ENCODE data around the gene CALHM5.
A peak's percentile ranks its signal among the peaks of the same experiment; 100 is the strongest.

Gene CALHM5

DNA sequence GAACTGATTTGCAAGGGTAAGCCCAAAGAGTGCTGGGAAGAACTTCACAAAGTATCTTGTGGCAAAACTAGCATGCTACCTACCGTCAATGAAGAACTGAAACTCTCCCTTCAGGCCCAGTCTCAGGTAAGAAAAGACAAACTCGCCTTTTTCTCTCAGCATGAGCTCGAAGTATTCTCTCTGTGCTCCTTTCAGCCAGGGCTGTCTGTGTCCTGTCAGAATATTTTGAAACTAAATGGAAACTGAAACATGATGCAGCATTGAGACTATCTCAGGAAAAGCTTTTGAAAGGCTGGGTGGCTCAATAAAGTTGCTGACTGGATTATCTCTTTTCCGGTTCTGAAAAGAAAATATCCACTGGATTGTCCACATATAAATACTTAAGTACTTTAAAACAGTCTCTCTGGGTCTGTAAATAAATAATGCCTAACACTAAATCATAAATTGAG is 696 bp downstream of the CALHM5 start:
- DNase-seq, result no peak

DNA sequence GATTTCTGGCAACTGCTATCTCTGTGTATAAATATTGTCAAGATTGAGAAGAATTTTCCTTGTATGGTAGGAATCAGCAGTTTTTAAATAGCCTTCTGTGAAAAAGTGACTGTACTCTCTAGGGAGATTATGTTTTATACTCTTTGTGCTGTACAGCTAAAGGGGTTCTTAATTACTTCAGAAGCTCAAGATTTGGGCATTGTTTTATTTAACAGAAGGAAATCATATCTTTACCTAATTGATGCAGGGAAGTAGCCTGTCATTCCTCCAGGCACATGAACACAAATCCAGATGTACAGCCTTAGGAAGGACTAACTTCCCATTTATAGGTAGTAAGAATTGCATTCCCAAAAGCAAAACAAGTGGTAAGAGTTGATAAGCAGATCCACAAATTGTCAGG is 1.3 kb downstream of the CALHM5 start:
- DNase-seq, result no peak

DNA sequence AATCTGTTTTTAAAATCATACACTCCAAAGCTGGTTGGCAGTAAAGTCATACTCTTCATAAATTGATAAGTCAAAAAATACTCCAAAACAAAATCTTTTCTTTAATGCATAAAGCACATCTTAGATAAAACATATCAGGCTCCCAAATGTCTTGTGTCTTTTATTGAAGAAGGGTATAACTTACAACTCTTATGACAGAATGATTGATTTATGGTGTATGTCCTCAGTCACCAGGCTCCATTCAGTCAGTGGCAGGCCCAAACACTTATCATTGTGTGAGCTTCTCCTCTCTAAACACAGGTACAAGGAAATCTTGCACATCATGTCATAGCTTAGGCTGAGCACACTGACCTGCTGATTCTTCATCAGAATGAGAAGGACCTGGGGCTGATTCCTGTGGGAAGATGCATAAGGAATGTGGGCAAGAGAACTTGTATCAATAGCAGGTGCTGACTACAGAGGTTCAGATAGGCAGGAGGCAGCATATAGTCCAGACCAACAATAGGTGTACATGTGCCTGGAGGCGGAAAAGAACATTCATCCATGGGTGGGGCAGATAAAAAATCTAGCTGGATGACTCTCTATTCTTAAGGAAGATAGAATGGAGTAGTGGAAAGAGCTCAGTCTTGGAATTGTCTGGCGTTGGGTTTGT is 1.9 kb downstream of the CALHM5 start:
- DNase-seq, result no peak

DNA sequence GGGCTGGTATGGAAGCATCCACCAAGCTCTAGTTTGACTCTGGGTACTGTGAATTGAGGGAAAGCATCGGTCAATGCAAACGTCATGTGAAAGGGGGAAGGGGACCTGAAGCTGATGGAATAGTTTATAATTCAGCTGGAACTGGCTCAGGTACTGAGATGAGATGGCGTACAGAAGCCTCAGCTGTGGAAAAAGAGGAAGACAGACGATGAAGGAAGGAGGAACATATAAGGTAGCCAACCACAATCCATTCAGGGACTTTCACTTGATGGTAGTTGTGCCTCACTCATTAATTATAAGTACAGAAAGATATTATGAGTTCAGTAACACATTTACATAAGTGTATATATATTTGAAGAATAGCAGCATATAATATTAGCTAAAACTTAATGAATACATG is 2.7 kb downstream of the CALHM5 start:
- no peak for DNase-seq

DNA sequence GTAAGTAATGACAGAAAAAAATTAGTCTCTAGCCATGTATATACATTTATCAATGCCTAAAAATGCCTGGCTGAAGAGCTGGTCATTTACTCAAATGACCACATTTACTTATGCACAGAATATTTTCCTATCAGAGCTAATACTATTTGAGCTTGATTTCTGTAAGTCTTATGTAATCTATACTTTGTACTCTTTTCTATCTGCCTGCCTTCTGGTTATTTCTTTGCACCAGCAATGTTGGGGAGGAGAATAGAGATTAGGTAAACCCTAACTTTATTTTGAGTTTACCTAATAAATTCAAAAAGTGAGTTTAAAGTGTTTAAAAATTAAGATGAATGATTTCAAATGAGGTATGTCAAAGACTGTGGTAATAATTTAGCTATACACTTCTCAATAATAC is 3.7 kb downstream of the CALHM5 start:
- DNase-seq, result no peak

DNA sequence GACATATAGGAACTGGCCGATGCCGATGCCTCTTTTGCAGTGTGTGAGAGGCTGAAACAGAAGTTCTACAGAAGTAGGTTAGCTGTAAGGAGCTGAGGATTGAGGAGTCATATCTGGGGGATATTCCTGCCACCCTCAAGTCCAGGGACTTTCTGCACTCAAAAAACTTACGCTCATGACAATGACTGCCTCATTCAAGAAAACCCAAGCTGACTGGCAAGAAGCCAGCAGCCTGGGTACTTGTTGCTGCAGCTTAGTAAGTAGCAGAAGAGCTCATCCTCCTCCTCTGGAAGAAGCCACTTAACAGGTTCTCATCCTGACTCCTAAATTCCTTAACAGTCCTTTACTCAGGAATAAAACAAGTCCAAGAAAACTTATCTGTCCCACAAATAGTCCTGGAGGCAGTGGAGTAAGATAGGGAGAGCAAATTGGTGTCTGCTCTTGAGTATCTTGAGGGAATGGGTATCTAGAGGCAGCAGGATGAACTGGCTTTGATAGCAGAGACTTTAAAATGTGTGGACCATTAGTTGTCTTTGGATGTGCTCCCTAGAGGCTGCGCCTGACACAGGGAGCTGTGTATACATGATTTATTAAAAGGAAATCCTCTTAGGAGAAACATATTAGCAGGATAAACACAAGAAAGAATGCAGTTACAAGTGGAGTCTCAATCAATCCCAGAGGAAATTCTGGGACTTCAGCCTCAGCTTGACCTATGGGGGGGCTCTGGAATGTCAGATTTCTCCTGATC is 7.4 kb downstream of the CALHM5 start:
- DNase-seq, result peak; percentile 40

DNA sequence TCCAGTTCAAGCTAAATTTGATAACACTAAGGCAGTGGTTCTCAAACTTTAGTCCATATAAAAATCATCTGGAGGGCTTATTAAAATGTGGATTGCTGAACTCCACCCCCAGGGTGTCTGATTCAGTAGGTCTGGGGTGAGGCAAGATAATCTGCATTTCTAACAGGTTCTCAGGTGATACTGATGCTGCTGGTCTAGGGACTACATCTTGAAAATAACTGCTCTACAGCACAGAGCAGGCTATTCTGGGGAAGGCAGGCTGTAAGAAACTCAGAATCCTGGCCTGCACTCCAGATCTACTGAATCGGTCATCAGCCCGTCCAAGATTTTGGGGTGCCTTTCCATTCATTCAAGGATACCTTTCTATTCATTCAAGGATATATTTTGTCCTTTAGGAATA is 11.5 kb downstream of the CALHM5 start:
- DNase-seq, result no peak

DNA sequence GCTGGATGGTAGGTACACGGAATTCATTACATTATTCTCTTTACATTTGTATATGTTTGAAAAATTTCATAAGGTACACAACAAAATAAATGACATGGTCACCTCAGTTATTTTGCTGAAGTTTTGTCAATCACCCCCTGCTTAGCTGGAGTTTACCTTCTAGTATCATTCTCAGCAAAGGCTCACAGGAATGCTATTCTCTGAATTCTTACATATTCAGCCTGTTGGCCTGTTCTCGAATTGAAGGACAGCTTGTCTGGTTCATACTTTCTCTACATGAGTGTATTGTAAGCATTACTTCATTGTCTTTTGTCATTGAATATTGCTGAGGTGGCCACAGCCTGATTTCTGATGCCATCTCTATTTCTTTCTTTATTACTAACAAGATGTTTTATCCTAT is 12.8 kb downstream of the CALHM5 start:
- no peak for DNase-seq

DNA sequence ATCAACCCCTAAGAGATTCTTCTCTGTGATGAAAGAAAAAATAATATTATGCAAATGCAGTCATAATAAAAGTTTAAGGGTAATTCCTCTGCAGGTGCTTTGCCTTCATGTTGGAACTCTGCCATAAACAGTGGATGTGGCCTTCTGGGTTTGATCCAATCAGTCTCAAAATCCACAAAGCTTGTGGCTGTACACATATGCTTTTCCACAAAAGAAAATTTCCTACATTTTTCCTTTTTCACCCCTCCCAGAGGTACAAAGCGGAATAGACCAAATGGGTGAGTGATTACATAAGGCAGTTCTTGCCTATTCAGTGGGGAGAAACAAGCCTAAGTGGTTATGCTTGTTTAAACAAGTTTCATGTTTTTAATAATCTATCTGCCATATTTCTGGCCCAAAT is 16.7 kb downstream of the CALHM5 start:
- no peak for DNase-seq

DNA sequence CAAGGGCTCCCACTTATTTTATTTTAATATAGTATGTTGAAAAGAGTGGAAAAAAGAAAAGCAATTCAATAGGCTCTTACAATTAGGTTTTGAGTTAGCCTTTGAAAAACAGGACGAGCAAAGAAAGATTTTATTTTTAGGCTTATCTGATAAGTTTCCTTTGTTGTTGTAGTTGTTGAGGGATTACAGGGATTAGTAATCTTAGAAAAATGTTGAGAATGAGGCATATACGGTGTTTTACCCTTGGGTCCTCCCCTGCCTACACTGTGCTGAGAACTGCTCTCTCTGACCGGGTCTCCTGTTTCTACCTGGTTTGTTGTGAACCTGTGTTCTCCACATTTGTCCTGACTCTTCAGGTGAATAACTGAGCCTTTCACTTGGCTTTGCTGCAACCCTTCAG is 17.3 kb downstream of the CALHM5 start:
- DNase-seq, result no peak

DNA sequence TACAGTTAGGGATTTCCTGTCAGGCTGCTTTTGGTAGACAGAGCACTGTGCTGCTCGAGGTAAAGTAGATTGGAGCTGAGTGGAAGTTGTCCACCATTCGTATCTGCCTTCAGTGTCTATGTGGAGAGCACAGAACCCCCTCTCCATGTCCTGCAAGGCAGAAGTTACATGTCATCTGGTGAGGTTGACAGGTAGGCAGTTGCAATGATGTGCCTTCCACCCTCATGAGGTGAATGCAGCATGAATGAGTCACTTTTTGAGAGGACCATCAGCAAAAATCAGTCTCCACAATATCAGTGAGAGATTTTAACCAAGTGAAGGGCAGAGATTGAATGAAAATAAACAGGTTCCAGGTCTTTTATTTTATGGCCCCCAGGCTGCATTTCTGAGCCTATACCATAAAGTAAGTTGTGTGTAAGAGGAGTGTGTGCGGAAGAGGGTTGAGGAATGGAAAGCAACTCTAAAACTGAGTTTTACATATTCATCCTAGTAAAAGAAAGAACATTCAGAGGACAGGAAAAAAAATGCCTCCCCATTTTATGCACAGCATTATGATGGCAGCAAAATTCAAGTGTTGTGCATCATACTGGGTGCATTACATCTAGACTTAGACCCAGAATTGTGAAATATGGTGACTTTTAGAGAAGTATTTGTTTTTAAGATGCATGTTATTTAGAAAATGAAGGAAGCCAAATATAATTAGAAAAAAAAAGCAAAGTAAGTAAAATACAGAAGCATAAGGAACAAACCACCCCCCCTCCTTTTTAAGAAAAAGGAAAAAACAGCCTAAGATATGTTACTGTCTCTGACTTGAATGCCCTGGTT is 18.2 kb downstream of the CALHM5 start:
- no peak for DNase-seq

DNA sequence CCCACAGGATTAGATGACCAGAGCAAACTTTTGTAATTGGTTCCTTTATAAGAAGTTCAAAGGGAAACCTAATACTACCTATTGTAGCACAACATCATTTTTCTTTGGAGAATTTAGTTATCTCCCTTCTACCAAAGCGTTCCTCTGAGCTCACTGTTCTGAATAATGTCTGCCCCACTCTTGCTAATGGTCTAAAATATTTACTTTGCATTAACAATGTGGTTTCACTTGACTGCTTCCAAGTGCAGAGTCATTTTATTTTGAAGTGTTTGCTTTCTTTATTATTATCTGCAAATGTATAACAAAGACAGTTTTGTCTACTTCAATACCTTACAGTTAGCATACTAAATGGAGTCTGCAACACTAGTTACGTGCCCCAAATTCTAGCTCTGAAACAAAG is 19.0 kb downstream of the CALHM5 start:
- DNase-seq, result no peak

DNA sequence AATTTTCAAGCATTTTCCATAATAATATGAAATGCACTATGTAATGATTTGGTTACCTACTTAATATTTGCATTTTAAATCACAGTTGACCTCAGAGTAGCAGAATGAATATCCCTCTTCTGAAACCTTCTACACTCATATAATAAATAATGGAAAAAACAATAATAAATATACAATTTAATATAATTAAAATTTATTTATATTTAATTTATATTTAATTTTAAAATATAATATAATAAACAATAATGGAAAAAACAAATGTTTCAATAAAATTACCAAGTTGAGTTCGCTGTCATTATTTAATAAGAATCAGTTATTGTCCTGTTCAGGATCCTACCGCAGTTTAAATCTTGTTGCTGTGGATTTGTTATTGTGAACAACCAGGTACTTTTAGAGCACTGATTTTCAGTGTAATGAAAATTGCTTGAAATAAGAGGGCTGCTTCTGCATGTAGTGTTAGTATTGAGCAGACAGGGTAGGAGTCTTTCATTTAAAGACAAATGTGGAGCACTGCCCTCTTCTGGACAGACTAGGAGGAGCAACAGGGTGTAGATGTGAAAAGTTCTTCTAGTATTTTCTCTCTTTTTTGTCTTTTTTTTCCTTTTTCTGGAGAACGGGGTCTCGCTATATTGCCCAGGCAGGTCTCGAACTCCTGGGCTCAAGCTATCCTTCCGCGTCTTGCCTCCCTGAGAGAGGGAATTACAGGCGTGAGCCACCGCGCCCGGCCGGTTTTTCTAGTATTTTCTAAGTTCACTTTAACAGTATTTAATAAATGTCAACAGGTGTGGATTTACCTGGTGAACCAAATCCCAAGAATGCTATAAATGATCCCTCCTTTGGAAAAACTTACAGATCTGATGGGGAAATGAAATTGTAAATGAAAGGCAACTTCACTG is 20.5 kb downstream of the CALHM5 start:
- peak; percentile 74 for DNase-seq

DNA sequence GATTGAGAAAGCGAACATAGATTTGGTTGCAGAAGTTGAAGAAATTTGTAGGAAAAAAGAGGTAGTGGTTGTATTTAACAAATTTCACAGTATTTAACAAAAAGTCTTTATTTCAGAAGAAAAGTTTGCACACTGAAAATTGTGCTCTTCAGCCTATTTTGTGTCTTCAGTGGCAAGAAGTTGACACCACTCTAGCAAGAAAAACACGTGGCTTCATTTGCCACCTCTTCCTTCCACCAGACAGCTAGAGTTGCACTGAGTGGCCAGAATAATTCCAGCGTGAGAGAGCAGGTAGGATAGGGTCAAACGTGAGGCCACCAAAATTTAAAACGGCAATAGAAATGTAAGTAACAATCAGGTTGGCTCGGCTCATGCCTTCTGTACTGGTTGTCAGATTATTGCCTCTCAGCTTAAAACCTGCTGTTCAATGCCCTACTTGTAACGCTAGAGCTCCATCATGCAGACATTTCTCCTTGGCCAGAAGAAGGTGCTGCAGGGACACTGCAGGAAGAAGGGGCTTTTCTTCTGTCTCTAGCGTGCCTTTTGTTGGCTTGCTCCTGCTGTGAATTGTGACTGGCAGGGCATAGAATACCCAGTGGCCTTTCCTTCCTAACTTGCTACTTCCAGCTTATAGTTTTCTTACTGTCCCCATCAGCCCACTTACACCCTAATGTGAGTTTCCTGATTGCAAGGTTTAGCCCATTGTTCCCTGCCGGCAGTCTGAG is 22.0 kb downstream of the CALHM5 start:
- DNase-seq, result peak; percentile 53

DNA sequence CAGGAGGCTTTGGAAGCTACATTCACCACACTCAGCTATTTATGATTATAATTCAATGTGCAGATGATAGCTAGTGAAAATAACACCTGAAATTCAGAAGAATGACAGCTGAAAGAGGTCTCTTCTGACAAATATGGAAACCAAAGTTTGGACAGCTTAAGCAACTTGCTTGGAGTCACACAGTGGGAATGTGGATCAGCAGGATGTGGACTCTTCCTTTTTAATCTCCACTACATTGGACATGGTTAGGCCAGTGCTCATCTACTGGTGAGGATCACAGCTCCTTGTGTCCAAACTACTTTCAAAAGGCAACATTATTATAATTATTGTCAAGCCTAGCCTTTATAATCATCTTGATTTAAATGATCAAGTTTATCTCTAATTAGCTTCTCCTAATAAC is 23.7 kb downstream of the CALHM5 start:
- no peak for DNase-seq

DNA sequence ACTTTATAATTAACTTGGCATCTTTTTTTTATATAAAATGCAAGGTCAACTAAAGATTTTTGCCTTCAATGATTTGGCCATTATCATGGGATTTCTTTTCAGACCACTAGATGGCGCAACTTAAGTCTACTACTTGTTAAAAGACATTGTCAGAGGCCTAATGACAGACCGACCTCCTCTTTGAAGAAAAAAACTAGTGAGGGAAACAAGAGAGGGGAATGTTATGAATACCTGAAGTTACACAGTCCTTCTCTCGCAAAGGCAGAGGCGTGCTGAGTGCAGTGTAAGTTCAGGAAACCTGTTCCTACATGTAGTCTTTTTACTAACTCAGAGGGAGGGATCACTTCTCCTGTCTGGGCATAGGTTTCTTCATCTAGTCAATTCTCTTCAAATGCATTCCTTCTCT is 24.8 kb downstream of the CALHM5 start:
- DNase-seq, result peak; percentile 84

DNA sequence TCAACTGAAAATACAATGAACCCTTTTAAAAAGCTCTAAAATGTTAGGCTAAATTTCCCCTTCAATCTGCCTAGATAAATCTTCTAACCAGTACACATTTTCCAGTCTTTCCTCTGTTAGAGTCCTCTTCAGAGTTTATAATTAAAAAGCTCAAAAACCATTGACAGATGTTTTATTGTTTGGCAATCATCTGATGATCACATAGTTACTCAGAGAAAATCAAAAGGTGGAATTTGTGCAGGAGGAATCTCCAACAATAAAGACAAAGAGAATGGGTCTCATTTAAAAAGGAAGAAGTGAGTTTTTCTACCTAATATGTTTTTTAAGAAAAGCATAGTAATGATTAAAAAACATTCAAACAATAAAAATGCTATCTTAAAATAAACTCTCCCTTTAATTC is 31.0 kb downstream of the CALHM5 start:
- no peak for DNase-seq

DNA sequence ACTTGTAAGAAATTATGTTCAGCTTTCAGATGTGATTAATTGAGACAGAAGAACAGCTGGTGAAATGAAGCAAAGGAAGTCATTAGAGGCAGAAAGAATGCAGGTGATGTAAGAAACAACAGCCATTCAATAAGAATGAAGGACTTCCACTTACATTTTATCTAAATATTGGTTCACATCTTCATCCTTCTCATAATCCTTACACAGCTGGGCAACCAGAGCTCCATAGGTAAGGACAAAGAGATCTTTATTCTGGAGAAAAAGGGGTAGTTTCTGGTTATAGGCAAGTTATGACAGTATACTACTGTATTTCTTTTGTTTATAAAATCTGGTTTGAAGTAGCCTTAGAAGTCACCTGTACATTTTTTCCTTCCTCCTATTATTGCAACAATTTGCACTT is 31.7 kb downstream of the CALHM5 start:
- DNase-seq, result no peak

DNA sequence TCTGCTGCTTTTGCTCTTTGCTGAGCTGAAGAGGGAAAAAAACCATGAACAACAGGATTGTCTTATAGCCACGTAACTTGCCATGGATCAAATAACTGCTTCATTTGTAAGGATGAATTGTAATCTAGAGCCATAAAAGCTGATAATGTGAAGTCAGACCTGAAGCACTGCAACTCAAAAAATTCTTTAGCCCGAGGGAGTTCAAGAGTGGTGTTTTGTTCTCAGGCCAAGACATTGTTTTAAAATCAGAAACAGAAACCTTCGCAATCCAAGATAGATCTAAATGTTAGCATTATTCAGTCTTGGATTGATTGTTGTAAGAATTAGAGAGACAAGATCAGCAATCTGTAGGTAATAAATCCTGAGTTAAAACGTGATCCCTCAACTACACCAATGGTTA is 34.2 kb downstream of the CALHM5 start, which contains the start of gene TRAPPC3L:
Gene TRAPPC3L, minus strand, starts transcription at position 34 of the 400 bp plus-strand sequence. CDS start 170 bp downstream, outside the sequence.
- no peak for DNase-seq

DNA sequence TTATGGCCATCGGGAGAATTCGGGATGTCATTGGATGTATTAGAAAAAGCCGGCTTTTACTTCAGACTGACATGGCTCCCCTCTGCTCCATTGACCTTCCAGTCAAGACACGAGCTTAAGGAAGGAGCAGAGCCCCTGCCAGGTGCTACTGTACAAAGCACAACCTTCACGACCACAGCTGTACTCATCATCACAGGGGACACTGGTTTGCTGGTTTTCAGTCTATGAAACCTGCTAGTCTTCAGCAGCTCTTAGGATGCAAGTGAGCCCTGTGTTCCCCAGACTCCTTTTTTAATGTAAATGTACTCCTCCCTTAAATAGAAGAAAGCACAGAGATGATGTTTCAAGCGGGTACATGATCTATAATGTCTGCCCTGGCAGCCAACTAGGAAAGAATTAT is 35.9 kb downstream of the CALHM5 start:
- DNase-seq, result no peak

DNA sequence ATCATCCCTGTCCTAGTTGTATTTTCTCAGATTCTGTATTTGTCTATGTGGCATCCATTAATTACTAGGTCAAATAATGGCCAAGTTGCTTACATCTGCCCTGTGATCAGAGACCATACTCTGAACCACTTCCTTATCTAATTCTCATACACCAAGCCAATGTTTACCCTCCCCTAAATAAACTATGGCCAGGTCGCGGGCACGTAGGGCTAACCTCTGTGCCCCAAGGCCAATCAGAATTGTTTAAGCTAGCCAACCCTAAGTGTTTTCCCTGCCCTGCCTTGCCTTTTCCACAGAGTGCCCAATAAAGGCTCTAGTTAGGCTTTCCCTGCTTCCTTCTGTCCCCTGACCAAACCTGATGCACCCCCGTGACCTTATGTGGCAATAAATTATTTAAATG is 39.4 kb downstream of the CALHM5 start:
- DNase-seq, result no peak

DNA sequence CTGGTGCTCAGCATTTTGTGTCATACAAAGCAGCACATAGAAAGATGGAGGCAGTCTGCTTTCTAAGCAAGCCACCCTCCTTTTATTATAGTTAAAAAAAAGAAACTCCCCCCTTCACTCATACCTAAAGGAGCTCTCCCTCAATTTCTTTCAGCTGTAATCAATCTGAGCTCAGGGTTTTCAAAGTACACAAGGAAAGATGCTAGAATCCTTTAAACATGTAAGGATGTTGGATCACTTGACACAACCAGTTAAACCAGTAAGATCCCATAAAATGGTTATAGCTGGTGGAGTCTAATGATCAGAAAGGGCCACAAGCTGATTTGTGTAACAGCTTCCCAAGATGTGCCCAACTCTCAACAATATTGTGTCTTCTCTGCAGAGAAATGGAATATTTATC is 42.0 kb downstream of the CALHM5 start, which contains the start of gene CALHM4:
Gene CALHM4, plus strand, starts transcription at position 301 of the 400 bp plus-strand sequence. Its CDS starts 43 bp downstream, at position 344.
- DNase-seq, result no peak

Measured in NCI-H82 (cell line).